K562 (cell line): ENCODE measurements around the gene BAIAP2. TPM values are rescaled to one million over a fixed set of nuclear protein-coding genes. Genes with fewer than 3 reads are reported as not detected.

Source experiments
- ATAC-seq: fragments of 200-7000 bp; cut with Tn5 transposase; 3 replicates; pipeline ENCODE4 v1.9.1; 2020; ENCODE audit warnings: moderate library complexity
- BruUV-seq: library from RNA; stranded (reverse); fragments of 400-500 nt; replicated peaks from 2 replicates; lab custom pipeline; 2021; lab: Mats Ljungman, UMichigan
- CTCF ChIA-PET: fragments of 300-600 bp; formaldehyde crosslinking; extraction: SDS; loops from one replicate; lab custom pipeline; 2021; ENCODE audit warnings: low intra/inter-chr PET ratio; lab: Yijun Ruan, JAX
- POLR2A ChIA-PET: fragments of 300-600, 350-650 bp; sonication (Branson Sonifier 250); formaldehyde crosslinking; extraction: SDS; loops from one replicate; lab custom pipeline; 2021; ENCODE audit warnings: antibody characterized with exemption, inconsistent platforms; lab: Yijun Ruan, JAX
- DNase-seq, 4 experiments: peaks; one replicate each; pipeline versions ENCODE4 v3.0.0 to v3.0.0-alpha.2; 2011 to 2018; ENCODE audit warnings: low spot score in 3 of 4, mixed read lengths in 3 of 4; ENCODE audit errors: extremely low read depth in 1 of 4
- FAIRE-seq: peaks from 2 replicates; lab custom pipeline; 2011; peaks lifted over from hg19 to GRCh38; lab: Jason Lieb, UNC
- H2AFZ ChIP-seq: 2 replicates; pipeline ENCODE4 v1.6.0; 2011; ENCODE audit warnings: low read depth, low read length, control low read depth, inconsistent platforms
- H3K27ac ChIP-seq: fragments of 200-600 bp; 3 replicates; pipeline ENCODE4 v1.8.0; 2011; ENCODE audit warnings: low read depth, mild to moderate bottlenecking, control low read depth, inconsistent platforms, low read length, moderate library complexity, mixed read lengths; ENCODE audit errors: extremely low read depth
- H3K27me3 ChIP-seq, 2 experiments: fragments of 300-600 bp in 1 of 2; 2 replicates in 1 of 2; 3 replicates in 1 of 2; pipeline versions ENCODE4 v1.6.0 to v1.8.0; 2011; ENCODE audit warnings: inconsistent platforms in 2 of 2, low read length in 2 of 2, mild to moderate bottlenecking in 1 of 2, mixed read lengths in 1 of 2, moderate library complexity in 1 of 2; ENCODE audit not compliant: control insufficient read depth in 2 of 2, insufficient read depth in 2 of 2
- H3K36me3 ChIP-seq: fragments of 300-600 bp; 3 replicates; pipeline ENCODE4 v1.8.0; 2011; ENCODE audit warnings: mild to moderate bottlenecking, low read length, inconsistent platforms; ENCODE audit not compliant: control insufficient read depth, insufficient read depth
- H3K4me1 ChIP-seq, 2 experiments: fragments of 200-600 bp in 1 of 2; replicated peaks in 1 of 2; 2 replicates in 1 of 2; 3 replicates in 1 of 2; pipeline versions ENCODE4 v1.5.1 to v1.8.0; 2011; ENCODE audit warnings: inconsistent platforms in 2 of 2, low read length in 2 of 2, mild to moderate bottlenecking in 1 of 2, mixed read lengths in 1 of 2, moderate library complexity in 1 of 2; ENCODE audit not compliant: control insufficient read depth in 2 of 2, insufficient read depth in 2 of 2
- H3K4me2 ChIP-seq: 2 replicates; pipeline ENCODE4 v1.6.1; 2011; ENCODE audit warnings: low read length, control low read depth, inconsistent platforms, mixed read lengths; ENCODE audit not compliant: insufficient read depth
- H3K4me3 ChIP-seq: fragments of 200-600 bp; sonication (generic), shearing (Covaris generic); 2 replicates; pipeline ENCODE4 v1.5.1; 2016; ENCODE audit warnings: control low read depth, inconsistent platforms
- H3K79me2 ChIP-seq: fragments of 200-600 bp; 3 replicates; pipeline ENCODE4 v1.8.0; 2011; ENCODE audit warnings: low read length, inconsistent platforms; ENCODE audit not compliant: control insufficient read depth, insufficient read depth
- H3K9ac ChIP-seq, 2 experiments: 2 replicates each; pipeline versions ENCODE4 v1.6.0 to v1.6.1; 2011; ENCODE audit warnings: low read depth in 2 of 2, low read length in 2 of 2, control low read depth in 1 of 2, inconsistent platforms in 1 of 2, mild to moderate bottlenecking in 1 of 2, mixed read lengths in 1 of 2; ENCODE audit not compliant: insufficient read depth in 1 of 2
- H3K9me1 ChIP-seq: one replicate; pipeline ENCODE4 v1.6.0; 2011; ENCODE audit warnings: inconsistent platforms, mild to moderate bottlenecking, low read length, moderate library complexity; ENCODE audit not compliant: control insufficient read depth, insufficient read depth
- H3K9me3 ChIP-seq: replicated peaks from 2 replicates; pipeline ENCODE4 v1.5.1; 2011; ENCODE audit warnings: low read depth, low read length, inconsistent platforms; ENCODE audit not compliant: control insufficient read depth, insufficient read depth
- H4K20me1 ChIP-seq: replicated peaks from 2 replicates; pipeline ENCODE4 v1.6.1; 2011; ENCODE audit warnings: low read length, inconsistent platforms, mixed read lengths; ENCODE audit not compliant: control insufficient read depth, insufficient read depth
- HDAC2 ChIP-seq: fragments of 450-650 bp; IDR thresholded peaks from 2 replicates; pipeline ENCODE4 v1.6.1; 2016; ENCODE audit warnings: mild to moderate bottlenecking
- WGBS: fragments of 100-300 bp; shearing (Covaris generic); methylation state at CpG from one replicate; pipeline ENCODE4 v1.1.6; 2016; ENCODE audit warnings: low coverage, mixed read lengths; ENCODE audit not compliant: insufficient coverage; ENCODE audit errors: missing lambda C conversion rate; 5-methylcytosine and 5-hydroxymethylcytosine counted together
- in situ Hi-C: fragments of 300-500 bp; cut with MboI; formaldehyde crosslinking; loops from 4 replicates; pipeline ENCODE4 v1.15.0; 2018; ENCODE audit warnings: inconsistent platforms, mixed read lengths
- intact Hi-C: fragments of 100-400 bp; cut with micrococcal nuclease; formaldehyde crosslinking; loops from 2 replicates; pipeline ENCODE4 v1.14.2; 2022
- polyA plus RNA-seq, 8 experiments: library from polyadenylated mRNA; depleted of rRNA in 4 of 8; stranded (reverse) in 5 of 8; unstranded in 3 of 8; fragments of >200 nt; fragmentation: Nextera tagmentation in 2 of 8; fragmentation: Illumina TruSeq in 1 of 8; extraction: Ambion mirVana in 2 of 8; extraction: Trizol in 1 of 8; gene quantifications; 2 replicates each; pipeline versions ENCODE4 v1.2.1 to v1.2.3, GENCODE V29; 2011 to 2014; ENCODE audit warnings: inconsistent platforms in 1 of 8, missing spikeins in 1 of 8
- total RNA-seq, 7 experiments: library from RNA; depleted of rRNA in 6 of 7; stranded (reverse); fragments of >200 nt in 6 of 7; fragmentation: Illumina TruSeq in 2 of 7; extraction: Trizol in 2 of 7; gene quantifications; 2 replicates each; pipeline versions ENCODE4 v1.2.1 to v1.2.3, GENCODE V29; 2011 to 2021; ENCODE audit warnings: low replicate concordance in 1 of 7
- TF ChIP-seq, protein P1 (sequence below): fragments of 250-450 bp; sonication (Bioruptor Pico); IDR thresholded peaks from 2 replicates; pipeline ENCODE4 v1.5.0; 2021
- TF ChIP-seq, protein P2 (sequence below): fragments of 200-800 bp; sonication (Bioruptor generic); IDR thresholded peaks from 2 replicates; pipeline ENCODE4 v1.6.1; 2017; ENCODE audit warnings: missing genetic modification characterization, missing compliant biosample characterization
- TF ChIP-seq, protein P3 (sequence below), 2 experiments: IDR thresholded peaks; 2 replicates each; pipeline ENCODE4 v1.6.1; 2012; ENCODE audit warnings: improper control_type of control experiment in 2 of 2, low read depth in 2 of 2, low read length in 2 of 2, borderline replicate concordance in 1 of 2

The BAIAP2 gene
- total and polyA plus RNA-seq, 9 of the 15 experiments (the other 6 are each of a cell fraction or from before 2014, with no cell fraction given) = 2.3 to 51.6 (median 18.4) TPM

DNA sequence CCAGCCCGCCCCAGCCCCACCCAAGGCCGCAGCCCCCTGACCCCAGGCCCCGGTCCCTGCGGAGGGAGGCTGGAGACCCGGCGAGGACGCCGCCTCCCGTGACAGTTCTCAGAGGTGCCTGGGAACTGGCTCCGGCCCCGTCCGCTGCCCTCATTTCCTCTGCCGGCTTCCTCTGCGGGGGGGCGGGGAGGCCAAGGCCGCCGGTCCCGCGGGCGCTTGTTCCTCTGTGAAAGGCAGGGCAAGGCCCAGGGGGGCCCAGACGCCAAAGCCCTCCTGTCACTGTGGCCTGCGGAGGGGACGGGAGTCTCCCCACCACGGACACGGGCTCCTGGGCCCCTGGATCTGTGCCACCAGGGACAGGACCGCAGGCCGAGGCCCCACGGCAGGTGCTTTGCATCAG lies 125.4 kb downstream of the BAIAP2 start:
- Histone ChIP-seq H3K4me2 (no peak overlapping the region), H2AFZ (no peak overlapping the region), H3K9me3 (no peaks in the 10 kb centered on the region), H3K27ac (no peak overlapping the region), H3K36me3 (no peaks in the 10 kb centered on the region), H3K9ac (peak overlapping the region in 1 of 2 experiments; percentile 6; a peak in 1 of 4 replicates), H4K20me1 (no peaks in the 10 kb centered on the region; the same call in 1 of the 2 replicates), H3K4me3 (no peak overlapping the region), H3K9me1 (no peaks in the 10 kb centered on the region), H3K4me1 (peaks cover 0 to 79% of the 10 kb centered on the region in 2 experiments; a peak in 2 of 5 replicates), H3K27me3 (peaks cover 39 to 91% of the 10 kb centered on the region in 2 experiments; a peak in 4 of 5 replicates), H3K79me2 (no peaks in the 10 kb centered on the region)
- in situ Hi-C loops = no loop called here
- DNase-seq (no peak), ATAC-seq (no peak), FAIRE-seq (no peak)
- ChIA-PET CTCF (no interaction called here), POLR2A (no interaction called here)
- TF ChIP-seq HDAC2 = no peak
- TF ChIP-seq, protein P1, sequence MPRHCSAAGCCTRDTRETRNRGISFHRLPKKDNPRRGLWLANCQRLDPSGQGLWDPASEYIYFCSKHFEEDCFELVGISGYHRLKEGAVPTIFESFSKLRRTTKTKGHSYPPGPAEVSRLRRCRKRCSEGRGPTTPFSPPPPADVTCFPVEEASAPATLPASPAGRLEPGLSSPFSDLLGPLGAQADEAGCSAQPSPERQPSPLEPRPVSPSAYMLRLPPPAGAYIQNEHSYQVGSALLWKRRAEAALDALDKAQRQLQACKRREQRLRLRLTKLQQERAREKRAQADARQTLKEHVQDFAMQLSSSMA (CRISPR knock-in tag) = no peak
- TF ChIP-seq, protein P2, sequence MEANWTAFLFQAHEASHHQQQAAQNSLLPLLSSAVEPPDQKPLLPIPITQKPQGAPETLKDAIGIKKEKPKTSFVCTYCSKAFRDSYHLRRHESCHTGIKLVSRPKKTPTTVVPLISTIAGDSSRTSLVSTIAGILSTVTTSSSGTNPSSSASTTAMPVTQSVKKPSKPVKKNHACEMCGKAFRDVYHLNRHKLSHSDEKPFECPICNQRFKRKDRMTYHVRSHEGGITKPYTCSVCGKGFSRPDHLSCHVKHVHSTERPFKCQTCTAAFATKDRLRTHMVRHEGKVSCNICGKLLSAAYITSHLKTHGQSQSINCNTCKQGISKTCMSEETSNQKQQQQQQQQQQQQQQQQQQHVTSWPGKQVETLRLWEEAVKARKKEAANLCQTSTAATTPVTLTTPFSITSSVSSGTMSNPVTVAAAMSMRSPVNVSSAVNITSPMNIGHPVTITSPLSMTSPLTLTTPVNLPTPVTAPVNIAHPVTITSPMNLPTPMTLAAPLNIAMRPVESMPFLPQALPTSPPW (CRISPR knock-in tag) = peak; percentile 38; the same call in 1 of the 2 replicates
- TF ChIP-seq, protein P3, sequence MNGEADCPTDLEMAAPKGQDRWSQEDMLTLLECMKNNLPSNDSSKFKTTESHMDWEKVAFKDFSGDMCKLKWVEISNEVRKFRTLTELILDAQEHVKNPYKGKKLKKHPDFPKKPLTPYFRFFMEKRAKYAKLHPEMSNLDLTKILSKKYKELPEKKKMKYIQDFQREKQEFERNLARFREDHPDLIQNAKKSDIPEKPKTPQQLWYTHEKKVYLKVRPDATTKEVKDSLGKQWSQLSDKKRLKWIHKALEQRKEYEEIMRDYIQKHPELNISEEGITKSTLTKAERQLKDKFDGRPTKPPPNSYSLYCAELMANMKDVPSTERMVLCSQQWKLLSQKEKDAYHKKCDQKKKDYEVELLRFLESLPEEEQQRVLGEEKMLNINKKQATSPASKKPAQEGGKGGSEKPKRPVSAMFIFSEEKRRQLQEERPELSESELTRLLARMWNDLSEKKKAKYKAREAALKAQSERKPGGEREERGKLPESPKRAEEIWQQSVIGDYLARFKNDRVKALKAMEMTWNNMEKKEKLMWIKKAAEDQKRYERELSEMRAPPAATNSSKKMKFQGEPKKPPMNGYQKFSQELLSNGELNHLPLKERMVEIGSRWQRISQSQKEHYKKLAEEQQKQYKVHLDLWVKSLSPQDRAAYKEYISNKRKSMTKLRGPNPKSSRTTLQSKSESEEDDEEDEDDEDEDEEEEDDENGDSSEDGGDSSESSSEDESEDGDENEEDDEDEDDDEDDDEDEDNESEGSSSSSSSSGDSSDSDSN (IDR thresholded peaks at IDR 0.05; ENCODE audit: borderline replicate concordance in 1 of 2, low read depth in 2 of 2, low read length in 2 of 2) = 0 out of 4 replicates have a peak, but pooled peaks of 1 of the 2 experiments have one; percentile 24
- no TSS peak for BruUV-seq
- intact Hi-C loops = no loop called here
- 8% methylated on average over 8 of the region's 28 CpGs for WGBS
